KBM-7 (cell line): Measurements from ENCODE around the gene ZNF532.
"Not testable (repeated sequence)": the region's sequence is repeated elsewhere in the genome, so short reads cannot be mapped to it uniquely, and the experiment has no call there.

ENCODE experiments used
- DNase-seq: peaks from one replicate; pipeline ENCODE4 v3.0.0-alpha.2; 2015
- in situ Hi-C: fragments of 300-500 bp; cut with MboI; formaldehyde crosslinking; loops from 2 replicates; pipeline ENCODE4 v1.14.3; 2020; ENCODE audit warnings: low sequenced_read_pairs, low pct_unique_long_range_greater_than_20kb, mixed read lengths

ZNF532 gene

DNA sequence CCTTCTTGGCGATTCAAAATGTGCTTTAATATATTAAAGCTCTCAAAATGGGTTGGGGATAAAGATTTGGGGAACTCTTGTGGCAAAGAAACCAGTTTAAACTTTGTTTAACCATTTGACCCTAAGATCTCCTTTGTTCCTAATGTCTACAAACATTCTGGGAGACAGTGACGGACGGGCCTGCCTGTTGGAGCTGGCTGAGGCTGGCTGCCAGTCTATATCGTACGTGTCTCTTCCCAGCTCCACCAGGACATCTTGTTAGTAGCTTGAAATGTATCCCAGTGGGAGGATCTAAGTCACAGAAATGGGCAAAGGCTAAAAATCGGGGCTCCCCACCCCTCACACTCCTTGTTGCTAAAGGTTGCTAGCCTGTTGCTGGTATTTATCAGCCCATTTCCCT lies 30.7 kb downstream of the ZNF532 start:
- in situ Hi-C loops, result no loop called here

DNA sequence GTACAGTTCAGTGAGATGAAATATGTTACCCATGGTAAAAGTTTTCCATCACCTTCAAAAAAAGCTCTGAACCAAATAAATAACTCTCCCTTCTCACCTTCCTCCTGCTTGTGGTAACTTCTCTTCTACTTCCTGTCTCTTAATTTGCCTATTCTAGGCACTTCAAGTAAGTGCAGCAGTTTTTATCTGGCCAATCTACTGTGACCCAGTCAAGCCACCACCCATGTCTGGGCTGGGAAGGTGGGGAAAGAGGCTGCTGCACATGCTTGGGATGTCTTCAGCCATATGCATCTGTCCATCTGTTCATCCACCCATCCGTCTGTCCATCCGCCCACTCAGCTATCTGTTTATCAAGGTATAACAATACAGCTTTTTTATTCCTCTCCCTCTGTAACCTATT lies 31.6 kb downstream of the ZNF532 start:
- DNase-seq, result no peak
- in situ Hi-C loops, result no loop called here

More for the DNA sequence above, 30.7 kb downstream of the ZNF532 start:
- no peak for DNase-seq

DNA sequence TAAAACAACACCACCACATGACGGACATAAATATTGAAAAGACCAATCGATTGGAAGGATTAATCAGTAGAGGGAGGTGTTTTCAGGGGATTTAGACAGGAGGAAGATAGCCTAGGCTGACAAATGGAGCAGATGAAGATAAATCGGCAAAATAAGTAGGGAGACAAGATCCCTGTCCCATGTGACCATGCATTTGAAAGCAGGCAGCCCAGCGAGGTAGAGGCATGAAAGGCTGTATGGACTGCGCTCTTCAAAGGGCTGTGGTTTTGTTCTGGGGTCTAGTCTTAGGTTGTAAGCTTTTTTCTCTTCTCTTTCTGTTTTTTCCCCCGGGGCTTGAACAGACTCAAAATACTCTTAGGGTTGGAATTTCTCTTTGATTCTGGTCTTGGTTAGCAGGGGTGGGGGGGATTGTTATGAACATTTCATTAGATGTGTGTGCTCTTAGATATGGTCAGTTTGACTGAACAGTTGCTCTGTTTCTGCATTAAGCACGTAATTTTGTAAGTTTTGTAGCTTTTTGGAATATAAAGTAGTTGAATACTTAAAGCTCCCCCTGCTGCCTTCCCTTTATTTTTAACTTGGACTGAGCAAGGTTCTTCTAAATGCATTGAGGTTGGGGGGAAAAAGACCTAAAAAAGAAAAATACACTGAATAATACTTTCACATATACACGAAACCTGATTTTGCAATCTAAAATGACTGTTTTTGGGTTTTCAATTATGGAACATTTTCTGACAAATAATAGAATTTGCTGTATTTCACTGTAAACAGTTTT lies 32.2 kb downstream of the ZNF532 start:
- in situ Hi-C loops, result no loop called here
- DNase-seq, result no peak

GRCh38 chr18:58898010-58898799 lies 33.5 kb downstream of the ZNF532 start:
- no peak for DNase-seq
- in situ Hi-C loops, result no loop called here

- in situ Hi-C loops, result no loop called here
- no peak for DNase-seq
These were observed 35.5 kb downstream of the ZNF532 start for GRCh38 chr18:58900015-58900649.

- in situ Hi-C loops, result no loop called here
- no peak for DNase-seq
These were observed 36.5 kb downstream of the ZNF532 start for GRCh38 chr18:58901143-58901542.

GRCh38 chr18:58901783-58902182 lies 37.1 kb downstream of the ZNF532 start:
- in situ Hi-C loops, result no loop called here

GRCh38 chr18:58902961-58903360 lies 38.3 kb downstream of the ZNF532 start:
- in situ Hi-C loops, result no loop called here
- DNase-seq, result no peak

More at GRCh38 chr18:58901783-58902182, 37.1 kb downstream of the ZNF532 start:
- no peak for DNase-seq

- no peak for DNase-seq
- in situ Hi-C loops, result no loop called here
These were observed 38.9 kb downstream of the ZNF532 start for GRCh38 chr18:58903533-58903932.

GRCh38 chr18:58905777-58906428 lies 41.2 kb downstream of the ZNF532 start:
- no peak for DNase-seq
- in situ Hi-C loops, result no loop called here

DNA sequence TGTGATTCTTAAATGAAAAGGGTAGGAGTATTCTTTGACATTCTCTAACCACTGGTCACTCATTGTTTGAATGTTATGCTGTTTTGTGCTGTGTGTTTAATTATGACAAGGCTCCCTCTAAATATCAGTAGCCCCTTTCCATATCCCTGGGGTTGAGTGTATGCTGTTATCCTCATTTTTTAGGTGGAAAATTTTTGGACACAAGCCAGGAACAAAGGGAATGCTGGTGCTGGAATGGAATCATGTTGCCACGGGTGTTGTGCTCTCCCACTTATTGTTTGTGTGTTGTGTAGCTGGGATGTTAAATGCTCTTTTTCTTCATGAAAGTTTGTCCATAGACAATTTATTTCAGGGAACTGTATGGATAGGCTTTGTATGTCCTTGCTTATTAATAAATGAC lies 43.3 kb downstream of the ZNF532 start:
- DNase-seq, result no peak
- in situ Hi-C loops, result no loop called here

DNA sequence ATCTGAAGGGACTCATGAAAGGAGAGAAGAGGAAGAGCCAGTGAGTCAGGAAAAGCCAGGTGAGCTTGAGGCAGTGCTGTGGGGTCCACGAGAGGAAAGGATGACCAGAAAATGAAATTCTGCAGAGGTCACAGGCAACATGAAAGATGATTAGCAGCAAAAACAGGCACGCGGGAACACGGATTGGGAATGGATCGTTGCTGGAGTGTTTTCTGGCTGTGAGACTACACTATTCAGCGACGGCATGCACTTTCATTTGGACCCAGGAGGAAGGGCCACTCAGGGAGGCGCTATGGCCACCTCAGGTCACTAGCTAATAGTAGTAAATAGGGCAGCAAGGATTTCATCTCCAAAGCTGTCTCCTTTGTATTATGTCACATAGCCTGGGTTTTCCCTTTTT lies 44.8 kb downstream of the ZNF532 start:
- no peak for DNase-seq
- in situ Hi-C loops, result no loop called here

GRCh38 chr18:58911241-58911640 lies 46.6 kb downstream of the ZNF532 start:
- in situ Hi-C loops, result no loop called here
- no peak for DNase-seq

- in situ Hi-C loops, result no loop called here
- no peak for DNase-seq
These were observed 47.1 kb downstream of the ZNF532 start for GRCh38 chr18:58911766-58912165.

DNA sequence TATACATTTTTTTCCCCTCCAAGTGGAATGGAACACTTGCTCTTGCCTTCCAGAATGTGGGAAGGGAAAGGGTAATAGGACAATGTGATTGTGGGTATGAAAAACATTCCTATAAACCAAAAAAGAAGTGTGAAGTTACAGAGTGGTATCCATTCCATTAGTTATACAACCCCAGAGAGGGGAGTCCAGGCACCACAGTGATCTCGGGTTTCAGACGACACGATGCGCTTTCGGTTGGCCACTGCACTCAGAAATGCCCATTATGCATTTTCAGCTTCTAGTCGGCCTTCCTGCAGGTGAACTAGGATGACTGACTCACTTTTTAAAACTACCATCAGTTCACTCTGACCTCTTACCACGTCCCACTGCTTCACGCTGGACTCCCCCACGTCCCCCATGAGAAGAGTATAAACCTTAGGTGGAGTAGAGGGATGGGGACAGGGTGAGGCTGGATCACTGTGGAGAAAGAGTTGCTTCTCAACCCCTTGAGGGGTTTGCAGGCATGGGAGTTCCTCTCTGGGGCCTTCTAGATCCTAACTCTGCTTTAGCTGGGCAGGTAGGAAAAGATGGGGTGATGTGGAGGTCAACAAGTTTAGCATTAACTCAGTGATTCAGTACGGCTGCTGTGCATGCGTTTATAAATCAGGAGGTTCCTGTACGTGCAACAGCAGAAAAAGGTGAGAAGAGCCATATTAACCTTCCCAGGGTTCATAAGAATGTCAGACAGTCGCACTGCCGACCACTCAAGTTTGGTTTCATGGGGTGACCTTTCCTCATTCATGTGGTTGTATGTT lies 50.5 kb downstream of the ZNF532 start:
- no peak for DNase-seq
- in situ Hi-C loops, result no loop called here

GRCh38 chr18:58915995-58916394 lies 51.3 kb downstream of the ZNF532 start:
- no peak for DNase-seq
- in situ Hi-C loops, result no loop called here

DNA sequence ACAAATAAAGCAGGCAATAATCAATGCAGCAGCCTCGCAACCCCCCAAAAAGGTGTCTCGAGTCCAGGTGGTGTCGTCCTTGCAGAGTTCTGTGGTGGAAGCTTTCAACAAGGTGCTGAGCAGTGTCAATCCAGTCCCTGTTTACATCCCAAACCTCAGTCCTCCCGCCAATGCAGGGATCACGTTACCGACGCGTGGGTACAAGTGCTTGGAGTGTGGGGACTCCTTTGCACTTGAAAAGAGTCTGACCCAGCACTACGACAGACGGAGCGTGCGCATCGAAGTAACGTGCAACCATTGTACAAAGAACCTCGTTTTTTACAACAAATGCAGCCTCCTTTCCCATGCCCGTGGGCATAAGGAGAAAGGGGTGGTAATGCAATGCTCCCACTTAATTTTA lies 55.3 kb downstream of the ZNF532 start:
- DNase-seq, in situ Hi-C loops: not testable (repeated sequence)

- in situ Hi-C loops, result no loop called here
- no peak for DNase-seq
These were observed 58.3 kb downstream of the ZNF532 start for GRCh38 chr18:58922995-58923394.

GRCh38 chr18:58924473-58924872 lies 59.8 kb downstream of the ZNF532 start:
- in situ Hi-C loops, result no loop called here
- DNase-seq, result no peak
